Measurements from ENCODE around the gene GALNT17.

The GALNT17 gene

GRCh38 chr7:71696511-71696910 is 564.6 kb downstream of the GALNT17 start:
- no peak for TF ChIP-seq TCF12 (IDR thresholded peaks at IDR 0.05; ENCODE audit: low read depth)
- no peak for TF ChIP-seq CEBPB (IDR thresholded peaks at IDR 0.05)
- no peak for TF ChIP-seq CREB1 (IDR thresholded peaks at IDR 0.05; ENCODE audit: low read depth)

GRCh38 chr7:71697400-71697799 is 565.5 kb downstream of the GALNT17 start:
- TF ChIP-seq REST (IDR thresholded peaks at IDR 0.05; ENCODE audit: low read depth) (no peak), USF1 (IDR thresholded peaks at IDR 0.05) (no peak), FOXM1 (IDR thresholded peaks at IDR 0.05; ENCODE audit: borderline replicate concordance, low read depth) (no peak), TCF12 (IDR thresholded peaks at IDR 0.05; ENCODE audit: low read depth) (no peak), CREB1 (IDR thresholded peaks at IDR 0.05; ENCODE audit: low read depth) (no peak), NFIC (IDR thresholded peaks at IDR 0.05) (no peak), MAX (IDR thresholded peaks at IDR 0.05) (no peak), TAF1 (IDR thresholded peaks at IDR 0.05; ENCODE audit: low read depth) (no peak)

- TF ChIP-seq TAF1 (IDR thresholded peaks at IDR 0.05; ENCODE audit: low read depth): no peak
These were observed 573.3 kb downstream of the GALNT17 start for GRCh38 chr7:71705217-71705616.

- TF ChIP-seq YY1 (IDR thresholded peaks at IDR 0.05; ENCODE audit: low read depth): no peak
- TF ChIP-seq ZBTB7A (IDR thresholded peaks at IDR 0.05; ENCODE audit: low read depth): no peak
- no peak for TF ChIP-seq FOXM1 (IDR thresholded peaks at IDR 0.05; ENCODE audit: borderline replicate concordance, low read depth)
- TF ChIP-seq TCF12 (IDR thresholded peaks at IDR 0.05; ENCODE audit: low read depth): no peak
- TF ChIP-seq MAX (IDR thresholded peaks at IDR 0.05): no peak
- no peak for TF ChIP-seq TEAD4 (IDR thresholded peaks at IDR 0.05)
- no peak for TF ChIP-seq REST (IDR thresholded peaks at IDR 0.05; ENCODE audit: low read depth)
- no peak for TF ChIP-seq TAF1 (IDR thresholded peaks at IDR 0.05; ENCODE audit: low read depth)
- TF ChIP-seq CREB1 (IDR thresholded peaks at IDR 0.05; ENCODE audit: low read depth): no peak
- TF ChIP-seq NFIC (IDR thresholded peaks at IDR 0.05): no peak
- TF ChIP-seq USF1 (IDR thresholded peaks at IDR 0.05): no peak
These were observed 574.1 kb downstream of the GALNT17 start for GRCh38 chr7:71705901-71706596.

- TF ChIP-seq REST (IDR thresholded peaks at IDR 0.05; ENCODE audit: low read depth) (no peak), FOXM1 (IDR thresholded peaks at IDR 0.05; ENCODE audit: borderline replicate concordance, low read depth) (no peak)
These were observed 574.6 kb downstream of the GALNT17 start for GRCh38 chr7:71706597-71706975.

- TF ChIP-seq MAX (IDR thresholded peaks at IDR 0.05) (no peak), EP300 (IDR thresholded peaks at IDR 0.05; ENCODE audit: borderline replicate concordance) (no peak), NFIC (IDR thresholded peaks at IDR 0.05) (no peak), TAF1 (IDR thresholded peaks at IDR 0.05; ENCODE audit: low read depth) (no peak), ZBTB7A (IDR thresholded peaks at IDR 0.05; ENCODE audit: low read depth) (no peak), USF1 (IDR thresholded peaks at IDR 0.05) (no peak), RAD21 (IDR thresholded peaks at IDR 0.05; ENCODE audit: low read depth) (no peak), CEBPB (IDR thresholded peaks at IDR 0.05) (no peak), FOXM1 (IDR thresholded peaks at IDR 0.05; ENCODE audit: borderline replicate concordance, low read depth) (no peak), TEAD4 (IDR thresholded peaks at IDR 0.05) (no peak), YY1 (IDR thresholded peaks at IDR 0.05; ENCODE audit: low read depth) (no peak), TCF12 (IDR thresholded peaks at IDR 0.05; ENCODE audit: low read depth) (no peak), REST (IDR thresholded peaks at IDR 0.05; ENCODE audit: low read depth) (no peak), CREB1 (IDR thresholded peaks at IDR 0.05; ENCODE audit: low read depth) (no peak), EGR1 (IDR thresholded peaks at IDR 0.05) (no peak)
These were observed 575.1 kb downstream of the GALNT17 start for GRCh38 chr7:71707041-71707440.
